Measurements from ENCODE around the gene PSME4. TPM values are rescaled to one million over a fixed set of nuclear protein-coding genes. Genes with fewer than 3 reads are reported as not detected.

PSME4 gene
- polyA plus RNA-seq, 1 donor from 2014 or later: 23.4 TPM

DNA sequence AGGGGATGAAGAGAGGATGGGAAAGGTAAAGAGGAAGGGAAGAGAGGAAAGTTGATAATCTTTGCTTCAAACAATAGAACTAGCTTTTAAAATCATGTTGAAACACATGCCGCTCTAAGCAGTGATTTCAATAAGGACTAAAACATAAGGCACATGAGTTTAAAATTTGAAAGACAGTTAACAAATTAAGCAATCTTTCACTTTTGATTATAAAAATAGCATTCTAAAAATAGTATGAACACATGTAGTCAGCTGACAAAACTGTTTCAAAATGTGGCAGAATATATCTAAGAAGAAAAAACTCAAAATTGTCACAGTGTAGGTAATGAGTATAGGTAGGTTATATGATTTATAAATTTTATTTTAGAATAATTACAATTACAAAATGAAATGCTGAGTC is 25.3 kb downstream of the PSME4 start:
- H3K79me2 ChIP-seq (replicated peaks; ENCODE audit: insufficient read depth, low read length): peaks cover 10% of the 10 kb centered on the region

DNA sequence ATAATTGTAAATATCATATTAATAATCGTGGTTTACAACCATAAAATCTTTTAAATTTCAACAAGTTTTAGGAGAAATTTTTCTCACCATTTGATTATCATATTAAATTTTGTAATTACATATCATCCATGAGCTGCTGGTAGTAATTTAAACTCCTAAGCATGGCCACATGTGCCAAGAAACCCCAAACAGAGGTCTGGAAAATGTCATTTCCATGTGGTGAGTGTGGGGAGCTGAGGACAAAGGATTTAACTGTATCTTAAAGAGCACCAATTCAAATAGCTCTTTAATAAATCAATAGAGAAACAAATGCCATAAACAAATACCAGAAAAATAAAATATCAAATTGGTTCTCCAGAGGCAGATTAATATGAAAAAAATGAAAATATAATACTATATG is 26.3 kb downstream of the PSME4 start:
- Histone ChIP-seq H3K27ac (ENCODE audit: low read length) (no peak overlapping the region), H3F3A (ENCODE audit: insufficient read depth, low read length, poor library complexity, severe bottlenecking) (no peaks in the 10 kb centered on the region), H3K4me3 (ENCODE audit: low read length) (no peak overlapping the region), H3K79me2 (replicated peaks; ENCODE audit: insufficient read depth, low read length) (peaks cover 14% of the 10 kb centered on the region), H3K9me3 (ENCODE audit: low read length) (no peaks in the 10 kb centered on the region), H2AFZ (ENCODE audit: low read depth, low read length) (no peak overlapping the region), H3K9ac (ENCODE audit: low read length) (no peak overlapping the region), H4K20me1 (ENCODE audit: insufficient read depth) (no peaks in the 10 kb centered on the region), H3K9me2 (ENCODE audit: insufficient read depth, low read length) (no peaks in the 10 kb centered on the region), H3K36me3 (ENCODE audit: insufficient read depth, low read length) (no peaks in the 10 kb centered on the region), H3K4me2 (ENCODE audit: low read length) (no peak overlapping the region), H3K27me3 (ENCODE audit: insufficient read depth, low read depth, low read length) (no peaks in the 10 kb centered on the region)
- TF ChIP-seq RAD21 (conservative IDR thresholded peaks at IDR 0.05) (no peak), EZH2 (IDR thresholded peaks at IDR 0.05; ENCODE audit: borderline replicate concordance, insufficient read depth, low read length, poor library complexity, severe bottlenecking) (no peak)

More for the DNA sequence above, 25.3 kb downstream of the PSME4 start:
- H3K9ac ChIP-seq (ENCODE audit: low read length): no peak overlapping the region
- H3F3A ChIP-seq (ENCODE audit: insufficient read depth, low read length, poor library complexity, severe bottlenecking): no peaks in the 10 kb centered on the region
- H3K4me2 ChIP-seq (ENCODE audit: low read length): no peak overlapping the region
- no peak overlapping the region for H3K27ac ChIP-seq (ENCODE audit: low read length)
- no peaks in the 10 kb centered on the region for H3K9me2 ChIP-seq (ENCODE audit: insufficient read depth, low read length)
- H4K20me1 ChIP-seq (ENCODE audit: insufficient read depth): no peaks in the 10 kb centered on the region
- no peak for TF ChIP-seq EZH2 (IDR thresholded peaks at IDR 0.05; ENCODE audit: borderline replicate concordance, insufficient read depth, low read length, poor library complexity, severe bottlenecking)
- TF ChIP-seq EP300 (conservative IDR thresholded peaks at IDR 0.05; ENCODE audit: poor library complexity, severe bottlenecking): no peak
- TF ChIP-seq MXI1 (conservative IDR thresholded peaks at IDR 0.05; ENCODE audit: poor library complexity, severe bottlenecking): no peak
- TF ChIP-seq, protein P1, sequence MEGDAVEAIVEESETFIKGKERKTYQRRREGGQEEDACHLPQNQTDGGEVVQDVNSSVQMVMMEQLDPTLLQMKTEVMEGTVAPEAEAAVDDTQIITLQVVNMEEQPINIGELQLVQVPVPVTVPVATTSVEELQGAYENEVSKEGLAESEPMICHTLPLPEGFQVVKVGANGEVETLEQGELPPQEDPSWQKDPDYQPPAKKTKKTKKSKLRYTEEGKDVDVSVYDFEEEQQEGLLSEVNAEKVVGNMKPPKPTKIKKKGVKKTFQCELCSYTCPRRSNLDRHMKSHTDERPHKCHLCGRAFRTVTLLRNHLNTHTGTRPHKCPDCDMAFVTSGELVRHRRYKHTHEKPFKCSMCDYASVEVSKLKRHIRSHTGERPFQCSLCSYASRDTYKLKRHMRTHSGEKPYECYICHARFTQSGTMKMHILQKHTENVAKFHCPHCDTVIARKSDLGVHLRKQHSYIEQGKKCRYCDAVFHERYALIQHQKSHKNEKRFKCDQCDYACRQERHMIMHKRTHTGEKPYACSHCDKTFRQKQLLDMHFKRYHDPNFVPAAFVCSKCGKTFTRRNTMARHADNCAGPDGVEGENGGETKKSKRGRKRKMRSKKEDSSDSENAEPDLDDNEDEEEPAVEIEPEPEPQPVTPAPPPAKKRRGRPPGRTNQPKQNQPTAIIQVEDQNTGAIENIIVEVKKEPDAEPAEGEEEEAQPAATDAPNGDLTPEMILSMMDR (IDR thresholded peaks at IDR 0.05; ENCODE audit: poor library complexity, severe bottlenecking): no peak
- TF ChIP-seq, protein P2, sequence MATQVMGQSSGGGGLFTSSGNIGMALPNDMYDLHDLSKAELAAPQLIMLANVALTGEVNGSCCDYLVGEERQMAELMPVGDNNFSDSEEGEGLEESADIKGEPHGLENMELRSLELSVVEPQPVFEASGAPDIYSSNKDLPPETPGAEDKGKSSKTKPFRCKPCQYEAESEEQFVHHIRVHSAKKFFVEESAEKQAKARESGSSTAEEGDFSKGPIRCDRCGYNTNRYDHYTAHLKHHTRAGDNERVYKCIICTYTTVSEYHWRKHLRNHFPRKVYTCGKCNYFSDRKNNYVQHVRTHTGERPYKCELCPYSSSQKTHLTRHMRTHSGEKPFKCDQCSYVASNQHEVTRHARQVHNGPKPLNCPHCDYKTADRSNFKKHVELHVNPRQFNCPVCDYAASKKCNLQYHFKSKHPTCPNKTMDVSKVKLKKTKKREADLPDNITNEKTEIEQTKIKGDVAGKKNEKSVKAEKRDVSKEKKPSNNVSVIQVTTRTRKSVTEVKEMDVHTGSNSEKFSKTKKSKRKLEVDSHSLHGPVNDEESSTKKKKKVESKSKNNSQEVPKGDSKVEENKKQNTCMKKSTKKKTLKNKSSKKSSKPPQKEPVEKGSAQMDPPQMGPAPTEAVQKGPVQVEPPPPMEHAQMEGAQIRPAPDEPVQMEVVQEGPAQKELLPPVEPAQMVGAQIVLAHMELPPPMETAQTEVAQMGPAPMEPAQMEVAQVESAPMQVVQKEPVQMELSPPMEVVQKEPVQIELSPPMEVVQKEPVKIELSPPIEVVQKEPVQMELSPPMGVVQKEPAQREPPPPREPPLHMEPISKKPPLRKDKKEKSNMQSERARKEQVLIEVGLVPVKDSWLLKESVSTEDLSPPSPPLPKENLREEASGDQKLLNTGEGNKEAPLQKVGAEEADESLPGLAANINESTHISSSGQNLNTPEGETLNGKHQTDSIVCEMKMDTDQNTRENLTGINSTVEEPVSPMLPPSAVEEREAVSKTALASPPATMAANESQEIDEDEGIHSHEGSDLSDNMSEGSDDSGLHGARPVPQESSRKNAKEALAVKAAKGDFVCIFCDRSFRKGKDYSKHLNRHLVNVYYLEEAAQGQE (IDR thresholded peaks at IDR 0.05; ENCODE audit: borderline replicate concordance): no peak
- no peak for TF ChIP-seq POLR2AphosphoS5 (IDR thresholded peaks at IDR 0.05)
- TF ChIP-seq SMC3 (conservative IDR thresholded peaks at IDR 0.05; ENCODE audit: poor library complexity): no peak
- no peak for TF ChIP-seq RAD21 (conservative IDR thresholded peaks at IDR 0.05)
- no peak for TF ChIP-seq TAF1 (IDR thresholded peaks at IDR 0.05; ENCODE audit: low read depth)
- H3K36me3 ChIP-seq (ENCODE audit: insufficient read depth, low read length): no peaks in the 10 kb centered on the region
- H3K4me3 ChIP-seq (ENCODE audit: low read length): no peak overlapping the region
- H2AFZ ChIP-seq (ENCODE audit: low read depth, low read length): no peak overlapping the region
- no peaks in the 10 kb centered on the region for H3K9me3 ChIP-seq (ENCODE audit: low read length)
- H3K27me3 ChIP-seq (ENCODE audit: insufficient read depth, low read depth, low read length): no peaks in the 10 kb centered on the region

DNA sequence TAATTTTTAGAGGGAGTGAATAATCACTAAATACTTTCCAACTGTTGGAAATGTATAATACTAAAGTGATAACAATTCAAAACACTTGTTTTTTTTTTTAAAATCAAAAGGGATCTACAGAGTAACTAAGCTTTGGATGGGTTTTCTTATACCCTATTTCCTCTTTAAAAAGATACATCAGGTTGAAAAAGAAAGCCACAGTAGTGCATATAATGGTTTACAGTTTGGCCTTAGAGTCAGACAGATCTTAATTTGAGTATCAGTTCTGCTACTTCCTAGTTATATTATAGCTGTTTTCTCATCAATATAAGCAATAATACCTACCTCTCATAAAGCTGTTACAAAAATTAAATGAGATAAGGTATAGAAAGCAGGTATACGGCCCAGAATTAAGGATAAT is 28.5 kb downstream of the PSME4 start:
- Histone ChIP-seq H3K79me2 (replicated peaks; ENCODE audit: insufficient read depth, low read length) (peaks cover 4% of the 10 kb centered on the region), H3K27ac (ENCODE audit: low read length) (no peak overlapping the region)

More for the DNA sequence above, 28.5 kb downstream of the PSME4 start:
- Histone ChIP-seq H3K4me2 (ENCODE audit: low read length) (no peak overlapping the region), H3K9me2 (ENCODE audit: insufficient read depth, low read length) (no peaks in the 10 kb centered on the region), H3K4me3 (ENCODE audit: low read length) (no peak overlapping the region), H3K9me3 (ENCODE audit: low read length) (no peaks in the 10 kb centered on the region), H3F3A (ENCODE audit: insufficient read depth, low read length, poor library complexity, severe bottlenecking) (no peaks in the 10 kb centered on the region), H4K20me1 (ENCODE audit: insufficient read depth) (no peaks in the 10 kb centered on the region), H3K36me3 (ENCODE audit: insufficient read depth, low read length) (no peaks in the 10 kb centered on the region), H3K9ac (ENCODE audit: low read length) (no peak overlapping the region), H3K27me3 (ENCODE audit: insufficient read depth, low read depth, low read length) (no peaks in the 10 kb centered on the region), H2AFZ (ENCODE audit: low read depth, low read length) (no peak overlapping the region)
- TF ChIP-seq POLR2AphosphoS5 (IDR thresholded peaks at IDR 0.05) (no peak), EP300 (conservative IDR thresholded peaks at IDR 0.05; ENCODE audit: poor library complexity, severe bottlenecking) (no peak), MXI1 (conservative IDR thresholded peaks at IDR 0.05; ENCODE audit: poor library complexity, severe bottlenecking) (no peak), TAF1 (IDR thresholded peaks at IDR 0.05; ENCODE audit: low read depth) (no peak), RAD21 (conservative IDR thresholded peaks at IDR 0.05) (no peak), SMC3 (conservative IDR thresholded peaks at IDR 0.05; ENCODE audit: poor library complexity) (no peak), EZH2 (IDR thresholded peaks at IDR 0.05; ENCODE audit: borderline replicate concordance, insufficient read depth, low read length, poor library complexity, severe bottlenecking) (no peak)
- TF ChIP-seq, protein P2 (IDR thresholded peaks at IDR 0.05; ENCODE audit: borderline replicate concordance): no peak
- TF ChIP-seq, protein P1 (IDR thresholded peaks at IDR 0.05; ENCODE audit: poor library complexity, severe bottlenecking): no peak

All from neural cell (in vitro differentiated cells).